ENCODE measurements around the gene PTPRK. TPM values are rescaled to one million over a fixed set of nuclear protein-coding genes. Genes with fewer than 3 reads are reported as not detected.

The PTPRK gene
- total and polyA plus RNA-seq, 2 of the 8 experiments (the other 6 are each of a cell fraction or from before 2014, with no cell fraction given): 11.4 to 47.3 TPM

DNA sequence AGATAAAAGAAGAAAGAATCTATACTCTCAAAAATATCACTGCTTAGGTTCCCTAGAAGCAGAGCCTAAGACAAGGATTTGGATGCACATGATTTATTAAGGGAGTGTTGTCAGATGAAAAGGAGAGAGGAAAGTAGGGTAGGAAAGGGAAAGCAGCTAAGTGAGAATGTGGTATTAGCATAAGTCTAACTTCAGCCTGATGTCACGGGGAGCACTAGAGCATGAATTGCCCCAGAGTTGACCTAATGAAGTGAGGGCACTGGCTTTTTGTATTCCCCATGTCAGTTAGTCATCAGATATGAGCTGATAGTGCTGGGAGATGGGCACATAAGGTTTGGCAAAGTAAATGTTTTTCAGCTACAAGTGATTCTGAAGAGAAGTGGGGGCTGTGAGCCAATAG, 490.6 kb downstream of the PTPRK start (continued):
- TF ChIP-seq EP300 (IDR thresholded peaks at IDR 0.05; ENCODE audit: borderline replicate concordance in 1 of 2, low read depth in 2 of 2, low read length in 2 of 2): no peak

GRCh38 chr6:128028183-128028582, 492.2 kb downstream of the PTPRK start:
- Histone ChIP-seq H3K36me3 (ENCODE audit: control insufficient read depth in 2 of 4, insufficient read depth in 4 of 4, low read length in 3 of 4) (no peaks in the 10 kb centered on the region), H2BK15ac (ENCODE audit: low read length) (no peak overlapping the region), H2BK120ac (replicated peaks; ENCODE audit: low read depth, low read length) (no peak overlapping the region), H3K4me3 (ENCODE audit: extremely low read depth in 1 of 4, insufficient read depth in 2 of 4, low read depth in 3 of 4, low read length in 4 of 4) (no peak overlapping the region), H4K5ac (ENCODE audit: insufficient read length, low read depth, low read length) (no peak overlapping the region), H2BK5ac (ENCODE audit: low read depth, low read length) (no peak overlapping the region), H3K14ac (ENCODE audit: insufficient read length) (no peak overlapping the region), H3K27ac (ENCODE audit: low read depth, low read length) (no peak overlapping the region), H3K79me1 (ENCODE audit: low read depth, low read length) (no peaks in the 10 kb centered on the region), H3K27me3 (replicated peaks in 1 of 4; ENCODE audit: control insufficient read depth in 3 of 4, extremely low read depth in 1 of 4, insufficient read depth in 3 of 4, low read length in 3 of 4) (no peaks in the 10 kb centered on the region), H3K18ac (ENCODE audit: extremely low read depth, low read length) (no peak overlapping the region), H3K4me1 (replicated peaks in 1 of 4; ENCODE audit: control insufficient read depth in 3 of 4, insufficient read depth in 4 of 4, low read length in 3 of 4) (peaks cover 0 to 11% (median 1%) of the 10 kb centered on the region in 4 experiments; a peak in 2 of 7 replicates), H4K91ac (replicated peaks; ENCODE audit: insufficient read length, low read length) (no peak overlapping the region), H2AFZ (ENCODE audit: low read length) (no peak overlapping the region), H3K9ac (replicated peaks in 1 of 4; ENCODE audit: extremely low read depth in 1 of 4, low read depth in 3 of 4, low read length in 3 of 4) (no peak overlapping the region), H3K79me2 (ENCODE audit: control insufficient read depth in 1 of 2, insufficient read depth in 2 of 2, low read length in 2 of 2) (no peaks in the 10 kb centered on the region), H3K9me3 (ENCODE audit: insufficient read depth in 2 of 2, low read depth in 1 of 2, low read length in 1 of 2) (no peaks in the 10 kb centered on the region), H3K56ac (replicated peaks; ENCODE audit: insufficient read length, low read depth, low read length) (no peak overlapping the region), H3K23ac (ENCODE audit: insufficient read length) (no peak overlapping the region), H2BK20ac (ENCODE audit: low read length) (no peak overlapping the region), H2BK12ac (ENCODE audit: low read depth, low read length) (no peak overlapping the region), H2AK5ac (ENCODE audit: low read depth, low read length) (no peak overlapping the region), H4K8ac (ENCODE audit: extremely low read depth, insufficient read depth, low read length) (no peak overlapping the region), H3K23me2 (ENCODE audit: low read depth, low read length) (no peaks in the 10 kb centered on the region), H3K4ac (replicated peaks; ENCODE audit: insufficient read length, low read depth, low read length) (no peak overlapping the region), H4K20me1 (replicated peaks in 1 of 2; ENCODE audit: control insufficient read depth in 1 of 2, insufficient read depth in 2 of 2, low read length in 2 of 2) (no peaks in the 10 kb centered on the region), H3K4me2 (ENCODE audit: insufficient read depth in 1 of 2, low read depth in 2 of 2, low read length in 2 of 2) (no peak overlapping the region)
- FAIRE-seq: no peak
- DNase-seq (ENCODE audit: low read depth in 1 of 2, low spot score in 2 of 2): no peak
- ChIA-PET POLR2A (ENCODE audit: partially characterized antibody) (no interaction called here), CTCF (ENCODE audit: partially characterized antibody) (interaction anchor here (2.1 kb wide), 1 partner anchor 173 kb away, joined by 5 read pairs; no protein-coding TSS in a partner anchor)
- TF ChIP-seq, protein P1, sequence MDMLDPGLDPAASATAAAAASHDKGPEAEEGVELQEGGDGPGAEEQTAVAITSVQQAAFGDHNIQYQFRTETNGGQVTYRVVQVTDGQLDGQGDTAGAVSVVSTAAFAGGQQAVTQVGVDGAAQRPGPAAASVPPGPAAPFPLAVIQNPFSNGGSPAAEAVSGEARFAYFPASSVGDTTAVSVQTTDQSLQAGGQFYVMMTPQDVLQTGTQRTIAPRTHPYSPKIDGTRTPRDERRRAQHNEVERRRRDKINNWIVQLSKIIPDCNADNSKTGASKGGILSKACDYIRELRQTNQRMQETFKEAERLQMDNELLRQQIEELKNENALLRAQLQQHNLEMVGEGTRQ (IDR thresholded peaks at IDR 0.05; ENCODE audit: low read length): no peak
- no peak for TF ChIP-seq KDM4A (IDR thresholded peaks at IDR 0.05; ENCODE audit: low read depth, low read length, severe bottlenecking)
- no peak for TF ChIP-seq POU5F1 (IDR thresholded peaks at IDR 0.05; ENCODE audit: low read depth, low read length)
- TF ChIP-seq, protein P2, sequence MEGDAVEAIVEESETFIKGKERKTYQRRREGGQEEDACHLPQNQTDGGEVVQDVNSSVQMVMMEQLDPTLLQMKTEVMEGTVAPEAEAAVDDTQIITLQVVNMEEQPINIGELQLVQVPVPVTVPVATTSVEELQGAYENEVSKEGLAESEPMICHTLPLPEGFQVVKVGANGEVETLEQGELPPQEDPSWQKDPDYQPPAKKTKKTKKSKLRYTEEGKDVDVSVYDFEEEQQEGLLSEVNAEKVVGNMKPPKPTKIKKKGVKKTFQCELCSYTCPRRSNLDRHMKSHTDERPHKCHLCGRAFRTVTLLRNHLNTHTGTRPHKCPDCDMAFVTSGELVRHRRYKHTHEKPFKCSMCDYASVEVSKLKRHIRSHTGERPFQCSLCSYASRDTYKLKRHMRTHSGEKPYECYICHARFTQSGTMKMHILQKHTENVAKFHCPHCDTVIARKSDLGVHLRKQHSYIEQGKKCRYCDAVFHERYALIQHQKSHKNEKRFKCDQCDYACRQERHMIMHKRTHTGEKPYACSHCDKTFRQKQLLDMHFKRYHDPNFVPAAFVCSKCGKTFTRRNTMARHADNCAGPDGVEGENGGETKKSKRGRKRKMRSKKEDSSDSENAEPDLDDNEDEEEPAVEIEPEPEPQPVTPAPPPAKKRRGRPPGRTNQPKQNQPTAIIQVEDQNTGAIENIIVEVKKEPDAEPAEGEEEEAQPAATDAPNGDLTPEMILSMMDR (IDR thresholded peaks at IDR 0.05; ENCODE audit: control extremely low read depth in 1 of 3, insufficient read depth in 1 of 3, low read depth in 1 of 3, low read length in 3 of 3): no peak
- TF ChIP-seq TEAD4 (IDR thresholded peaks at IDR 0.05; ENCODE audit: low read depth, low read length): no peak
- TF ChIP-seq CREB1 (IDR thresholded peaks at IDR 0.05): no peak
- TF ChIP-seq EP300 (IDR thresholded peaks at IDR 0.05; ENCODE audit: borderline replicate concordance in 1 of 2, low read depth in 2 of 2, low read length in 2 of 2): no peak
- TF ChIP-seq NANOG (IDR thresholded peaks at IDR 0.05; ENCODE audit: insufficient read depth, low read depth, low read length, poor library complexity, severe bottlenecking): no peak
- TF ChIP-seq TAF7 (optimal IDR thresholded peaks at IDR 0.05; ENCODE audit: borderline replicate concordance, low read depth, low read length): no peak
